Activated naive CD8-positive, alpha-beta T cell treated with anti-CD3 and anti-CD28 coated beads for 36 hours (primary cell): ENCODE results near the gene CHRNB2. TPM values are rescaled to one million over a fixed set of nuclear protein-coding genes. Genes with fewer than 3 reads are reported as not detected.
"Not testable (repeated sequence)": the region's sequence is repeated elsewhere in the genome, so short reads cannot be mapped to it uniquely, and the experiment has no call there.

Experiments used
- DNase-seq: peaks from one replicate; pipeline ENCODE4 v3.0.0; 2021
- H3K27ac Mint-ChIP-seq: one replicate; pipeline ENCODE4 v1.8.0; 2022; ENCODE audit warnings: mild to moderate bottlenecking, moderate library complexity, mixed read lengths
- H3K27me3 Mint-ChIP-seq: one replicate; pipeline ENCODE4 v1.8.0; 2022; ENCODE audit warnings: mild to moderate bottlenecking, mixed read lengths
- H3K36me3 Mint-ChIP-seq: one replicate; pipeline ENCODE4 v1.8.0; 2021; ENCODE audit warnings: mild to moderate bottlenecking, mixed read lengths
- H3K4me1 Mint-ChIP-seq: one replicate; pipeline ENCODE4 v1.8.0; 2021; ENCODE audit warnings: mixed read lengths
- H3K4me3 Mint-ChIP-seq: one replicate; pipeline ENCODE4 v1.8.0; 2022; ENCODE audit warnings: mild to moderate bottlenecking, moderate library complexity, mixed read lengths
- H3K9me3 Mint-ChIP-seq: one replicate; pipeline ENCODE4 v1.8.0; 2022; ENCODE audit warnings: mixed read lengths
- total RNA-seq, 2 experiments: library from RNA; stranded (reverse); gene quantifications; one replicate each; pipeline ENCODE4 v1.2.3, GENCODE V29; 2021

The CHRNB2 gene, protein sequence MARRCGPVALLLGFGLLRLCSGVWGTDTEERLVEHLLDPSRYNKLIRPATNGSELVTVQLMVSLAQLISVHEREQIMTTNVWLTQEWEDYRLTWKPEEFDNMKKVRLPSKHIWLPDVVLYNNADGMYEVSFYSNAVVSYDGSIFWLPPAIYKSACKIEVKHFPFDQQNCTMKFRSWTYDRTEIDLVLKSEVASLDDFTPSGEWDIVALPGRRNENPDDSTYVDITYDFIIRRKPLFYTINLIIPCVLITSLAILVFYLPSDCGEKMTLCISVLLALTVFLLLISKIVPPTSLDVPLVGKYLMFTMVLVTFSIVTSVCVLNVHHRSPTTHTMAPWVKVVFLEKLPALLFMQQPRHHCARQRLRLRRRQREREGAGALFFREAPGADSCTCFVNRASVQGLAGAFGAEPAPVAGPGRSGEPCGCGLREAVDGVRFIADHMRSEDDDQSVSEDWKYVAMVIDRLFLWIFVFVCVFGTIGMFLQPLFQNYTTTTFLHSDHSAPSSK
- total RNA-seq, result not detected

DNA sequence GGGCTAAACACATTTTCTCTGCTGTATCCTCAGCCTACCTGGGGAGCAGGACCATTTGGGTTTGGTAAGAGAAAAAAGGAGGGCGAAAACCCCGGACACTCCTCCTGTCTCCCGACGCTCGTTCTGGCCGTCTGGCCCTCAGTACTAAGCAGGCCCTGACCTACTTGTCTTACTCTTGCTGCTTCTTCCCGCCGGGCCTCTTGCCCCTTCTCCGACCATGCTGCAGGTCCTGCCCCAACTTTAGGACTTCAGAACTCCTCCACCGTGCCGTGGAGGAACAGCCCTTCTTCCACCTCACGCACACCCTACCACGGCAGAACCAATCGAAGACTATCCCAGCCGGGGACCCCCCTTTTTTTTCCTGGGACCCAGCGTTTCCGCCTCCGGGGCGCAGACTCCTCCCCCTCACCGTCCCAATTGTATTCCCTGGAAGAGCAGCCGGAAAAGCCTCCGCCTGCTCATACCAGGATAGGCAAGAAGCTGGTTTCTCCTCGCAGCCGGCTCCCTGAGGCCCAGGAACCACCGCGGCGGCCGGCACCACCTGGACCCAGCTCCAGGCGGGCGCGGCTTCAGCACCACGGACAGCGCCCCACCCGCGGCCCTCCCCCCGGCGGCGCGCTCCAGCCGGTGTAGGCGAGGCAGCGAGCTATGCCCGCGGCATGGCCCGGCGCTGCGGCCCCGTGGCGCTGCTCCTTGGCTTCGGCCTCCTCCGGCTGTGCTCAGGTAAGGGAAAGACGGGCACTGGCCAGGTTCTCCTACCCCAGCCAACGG, at the start of gene CHRNB2:
TSS of gene CHRNB2 (plus strand) at position 393 of the 771 bp plus-strand sequence. CDS start at position 660, 267 bp downstream.
- H3K9me3 Mint-ChIP-seq, result no peaks in the 10 kb centered on the region
- no peaks in the 10 kb centered on the region for H3K36me3 Mint-ChIP-seq
- DNase-seq, result peak; percentile 82
- H3K27me3 Mint-ChIP-seq, result peaks cover 38% of the 10 kb centered on the region
- H3K4me3 Mint-ChIP-seq, result peak within 1 kb of the TSS; percentile 37
- H3K27ac Mint-ChIP-seq, result no peak within 1 kb of the TSS
- H3K4me1 Mint-ChIP-seq, result peaks cover 3% of the 10 kb centered on the region

DNA sequence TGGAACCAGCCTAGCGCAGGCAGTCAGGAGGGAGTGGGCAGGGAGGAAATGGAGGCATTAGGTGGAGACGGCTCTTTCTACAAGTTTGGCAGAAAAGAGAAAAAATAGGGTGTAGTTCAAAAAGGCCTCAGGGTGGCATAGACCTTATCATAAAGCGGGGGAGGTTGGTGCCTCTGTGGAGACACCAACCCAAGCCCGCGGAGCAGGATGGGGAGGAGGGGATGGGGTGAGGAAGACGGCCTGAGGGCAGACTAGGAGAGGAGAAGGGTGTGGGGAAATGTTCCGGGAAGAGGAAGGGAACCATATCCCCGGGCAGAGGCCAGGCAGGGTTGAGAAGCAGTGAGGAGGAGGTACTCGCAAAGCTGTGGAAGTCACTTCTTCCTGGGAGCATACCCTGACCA, 48.0 kb upstream of the CHRNB2 start:
- Mint-ChIP-seq H3K27ac (no peak overlapping the region), H3K9me3 (no peaks in the 10 kb centered on the region), H3K4me3 (no peak overlapping the region), H3K27me3 (no peaks in the 10 kb centered on the region), H3K4me1 (peaks cover 3% of the 10 kb centered on the region), H3K36me3 (no peaks in the 10 kb centered on the region)
- DNase-seq, result no peak

DNA sequence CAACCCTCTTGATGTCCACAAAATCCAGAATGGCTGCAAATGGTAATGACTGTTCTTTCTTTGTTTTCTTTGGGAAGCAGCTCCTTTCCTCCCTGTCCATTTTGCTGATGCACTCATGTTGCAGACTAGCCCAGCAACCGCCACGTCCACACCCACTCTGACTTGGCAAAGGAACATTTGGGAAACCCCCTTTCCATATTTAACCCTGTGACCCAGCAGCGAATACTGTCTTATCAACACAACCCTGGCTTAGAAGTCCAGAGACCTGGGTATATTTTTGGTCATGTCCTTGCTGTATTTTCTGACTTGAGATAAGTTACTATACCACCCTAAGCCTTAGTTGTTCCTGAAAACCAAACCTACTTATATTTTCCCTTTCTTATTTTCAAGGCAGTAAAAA, 47.2 kb upstream of the CHRNB2 start:
- Mint-ChIP-seq H3K36me3 (no peaks in the 10 kb centered on the region), H3K27me3 (no peaks in the 10 kb centered on the region), H3K4me1 (peaks cover 3% of the 10 kb centered on the region), H3K9me3 (no peaks in the 10 kb centered on the region), H3K4me3 (no peak overlapping the region), H3K27ac (no peak overlapping the region)
- DNase-seq, result no peak

DNA sequence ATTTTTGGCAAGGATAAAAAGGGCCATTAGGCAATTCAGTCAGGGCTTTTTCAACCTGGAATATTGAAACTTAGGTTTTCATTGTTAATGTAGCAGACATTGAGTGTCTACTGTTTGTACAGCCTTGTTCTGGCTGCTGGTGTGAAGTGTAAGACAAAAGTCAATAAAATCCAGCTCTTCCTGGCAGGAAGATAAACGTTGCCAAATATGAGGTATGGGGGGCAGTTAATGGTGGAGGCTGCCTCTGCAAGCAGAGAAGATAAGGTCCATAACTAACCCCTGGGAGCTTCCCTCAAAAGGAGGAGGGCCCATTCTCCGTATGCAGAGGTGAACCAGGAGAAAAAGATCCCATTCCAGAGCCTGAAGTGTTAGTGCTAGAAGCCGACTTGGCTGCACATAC, 45.9 kb upstream of the CHRNB2 start:
- peaks cover 3% of the 10 kb centered on the region for H3K4me1 Mint-ChIP-seq
- H3K9me3 Mint-ChIP-seq, result no peaks in the 10 kb centered on the region
- no peaks in the 10 kb centered on the region for H3K27me3 Mint-ChIP-seq
- no peak overlapping the region for H3K4me3 Mint-ChIP-seq
- no peak for DNase-seq
- no peak overlapping the region for H3K27ac Mint-ChIP-seq
- H3K36me3 Mint-ChIP-seq, result no peaks in the 10 kb centered on the region

DNA sequence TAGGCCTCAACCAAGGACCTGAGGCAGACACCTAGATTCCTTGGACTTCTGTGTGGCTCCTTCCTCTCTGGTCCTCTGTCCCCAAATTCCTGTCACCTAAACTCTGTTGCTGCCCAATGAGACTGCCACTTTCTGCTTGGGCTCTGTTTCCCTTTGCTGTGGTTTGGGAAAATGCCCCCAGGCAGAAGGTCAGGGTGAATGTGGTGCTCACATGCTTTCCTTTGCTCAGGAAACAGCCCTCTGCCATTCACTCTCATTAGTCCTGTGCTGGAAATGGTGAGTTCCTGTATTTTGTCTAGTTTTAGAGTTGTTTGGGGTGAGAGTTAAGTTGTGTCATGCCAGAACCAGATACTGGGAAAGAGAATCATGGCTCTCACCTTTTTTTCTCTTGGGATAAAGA, 42.7 kb upstream of the CHRNB2 start:
- Mint-ChIP-seq H3K27me3 (peaks cover 3% of the 10 kb centered on the region), H3K9me3 (no peaks in the 10 kb centered on the region), H3K4me1 (peaks cover 3% of the 10 kb centered on the region), H3K4me3 (no peak overlapping the region), H3K27ac (no peak overlapping the region), H3K36me3 (no peaks in the 10 kb centered on the region)
- DNase-seq, result no peak

DNA sequence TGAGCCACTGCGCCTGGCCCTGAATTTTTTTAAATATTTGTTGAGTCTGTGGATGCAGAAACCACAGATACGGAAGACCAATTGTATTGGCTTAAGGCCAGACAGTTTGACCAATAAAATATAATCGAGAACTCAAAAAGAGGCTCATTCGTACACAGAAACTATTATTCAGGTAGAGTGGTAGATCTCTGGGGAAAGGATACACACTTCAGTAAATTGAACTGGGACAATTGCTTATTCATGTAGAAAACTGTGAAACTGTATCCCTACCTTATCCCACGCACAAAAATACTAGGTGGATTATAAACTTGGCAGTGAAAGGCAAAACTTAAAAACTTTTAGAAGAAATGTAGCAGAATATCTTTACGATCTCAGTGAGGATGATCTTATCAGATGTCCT, 40.4 kb upstream of the CHRNB2 start:
- Mint-ChIP-seq H3K4me1 (no peaks in the 10 kb centered on the region), H3K4me3 (no peak overlapping the region), H3K36me3 (no peaks in the 10 kb centered on the region), H3K27ac (no peak overlapping the region), H3K9me3 (no peaks in the 10 kb centered on the region), H3K27me3 (peaks cover 3% of the 10 kb centered on the region)
- DNase-seq, result no peak

DNA sequence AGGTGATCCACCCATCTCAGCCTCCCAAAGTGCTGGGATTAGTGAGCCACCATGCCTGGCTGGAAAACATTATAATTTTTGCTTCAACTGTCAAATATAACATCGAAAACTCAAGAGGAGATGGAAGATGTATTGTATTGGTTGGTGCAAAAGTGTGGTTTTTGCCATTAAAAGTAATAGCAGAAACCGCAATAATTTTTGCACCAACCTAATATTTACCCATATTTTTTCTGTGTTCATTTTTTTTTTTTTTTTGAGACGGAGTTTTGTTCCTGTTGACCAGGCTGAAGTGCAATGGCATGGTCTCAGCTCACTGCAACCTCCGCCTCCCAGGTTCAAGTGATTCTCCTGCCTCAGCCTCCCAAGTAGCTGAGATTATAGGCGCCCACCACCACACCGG, 38.3 kb upstream of the CHRNB2 start:
- no peak overlapping the region for H3K4me3 Mint-ChIP-seq

DNA sequence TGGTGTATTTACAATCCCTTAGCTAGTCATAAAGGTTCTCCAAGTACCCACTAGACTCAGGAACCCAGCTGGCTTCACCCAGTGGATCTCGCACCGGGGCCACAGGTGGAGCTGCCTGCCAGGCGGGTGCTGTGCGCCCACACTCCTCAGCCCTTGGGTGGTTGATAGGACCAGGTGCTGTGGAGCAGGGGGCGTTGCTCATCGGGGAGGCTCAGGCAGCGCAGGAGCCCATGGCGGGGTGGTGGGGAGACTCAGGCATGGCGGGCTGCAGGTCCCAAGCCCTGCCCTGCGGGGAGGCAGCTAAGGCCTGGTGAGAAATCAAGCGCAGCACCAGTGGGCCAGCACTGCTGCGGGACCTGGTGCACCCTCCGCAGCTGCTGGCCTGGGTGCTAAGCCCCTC, 35.6 kb upstream of the CHRNB2 start:
- not testable (repeated sequence) for H3K9me3 Mint-ChIP-seq, H3K27me3 Mint-ChIP-seq, H3K36me3 Mint-ChIP-seq, H3K4me3 Mint-ChIP-seq, H3K27ac Mint-ChIP-seq, DNase-seq, H3K4me1 Mint-ChIP-seq

More for the DNA sequence above, 38.3 kb upstream of the CHRNB2 start:
- Mint-ChIP-seq H3K9me3 (no peaks in the 10 kb centered on the region), H3K27me3 (peaks cover 3% of the 10 kb centered on the region), H3K4me1 (no peaks in the 10 kb centered on the region), H3K27ac (no peak overlapping the region), H3K36me3 (no peaks in the 10 kb centered on the region)
- DNase-seq, result no peak

DNA sequence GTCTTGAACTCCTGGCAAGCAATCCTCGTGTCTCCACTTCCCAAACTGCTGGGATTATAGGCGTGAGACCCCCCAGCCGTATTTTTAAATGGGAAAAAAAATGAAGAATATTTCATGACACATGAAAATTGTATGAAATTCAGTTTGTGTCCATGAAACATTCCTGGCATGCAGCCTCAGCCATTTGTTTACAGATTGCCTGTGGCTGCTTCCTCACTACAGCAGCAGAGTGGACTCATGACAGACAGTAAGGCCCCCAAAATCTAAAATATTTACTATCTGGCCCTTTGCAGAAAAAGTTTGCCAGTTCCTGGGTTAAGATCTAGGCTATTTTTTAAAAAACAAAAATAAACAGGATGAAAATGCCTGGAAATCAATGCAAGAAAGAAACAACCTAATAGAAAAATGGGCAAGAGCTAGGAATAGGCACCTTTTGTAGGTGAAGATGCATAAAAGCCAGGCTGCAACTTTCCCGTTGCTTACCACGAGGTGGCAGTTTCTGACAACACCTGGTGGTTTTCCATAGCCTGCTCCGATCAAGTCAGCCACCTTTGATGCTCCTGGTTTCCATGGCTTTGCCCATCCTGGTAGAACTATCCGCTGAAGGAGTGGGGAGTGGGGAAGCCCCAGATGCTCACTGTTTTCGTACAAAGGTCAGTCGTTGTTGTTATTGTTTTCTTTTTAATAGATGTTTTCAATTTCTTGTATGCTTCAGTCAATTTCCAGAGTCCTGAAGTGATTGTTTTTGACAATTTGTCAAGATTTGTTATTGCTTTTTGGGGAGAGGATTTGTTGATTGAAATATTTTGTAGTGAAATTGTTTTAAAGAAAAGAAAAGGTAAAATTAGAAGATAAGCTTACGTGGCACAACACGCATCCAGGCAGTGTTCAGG, 33.4 kb upstream of the CHRNB2 start:
- no peak for DNase-seq
- Mint-ChIP-seq H3K4me1 (no peaks in the 10 kb centered on the region), H3K4me3 (no peak overlapping the region)

DNA sequence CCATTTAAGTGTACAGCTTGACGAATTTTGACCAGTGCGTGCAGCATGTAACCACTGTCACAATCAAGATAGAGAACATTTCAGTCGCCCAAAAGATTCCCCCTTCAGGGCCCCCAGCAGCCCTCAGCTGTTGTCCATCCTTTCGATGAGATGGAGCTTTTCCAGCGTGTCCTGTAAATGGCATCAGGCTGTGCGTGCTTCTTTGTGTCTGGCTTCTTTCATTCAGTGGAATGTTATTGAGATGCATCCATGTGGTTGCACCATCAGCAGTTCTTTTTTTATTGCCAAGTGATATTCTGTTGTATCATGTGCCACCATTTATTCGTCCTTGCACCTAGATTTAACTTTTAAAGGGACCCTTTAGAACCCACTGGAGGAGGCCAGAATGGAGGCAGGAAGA, 31.0 kb upstream of the CHRNB2 start:
- Mint-ChIP-seq H3K36me3 (no peaks in the 10 kb centered on the region), H3K27me3 (peaks cover 4% of the 10 kb centered on the region), H3K4me3 (no peak overlapping the region), H3K9me3 (no peaks in the 10 kb centered on the region), H3K4me1 (no peaks in the 10 kb centered on the region), H3K27ac (no peak overlapping the region)
- no peak for DNase-seq

More for the DNA sequence above, 33.4 kb upstream of the CHRNB2 start:
- no peaks in the 10 kb centered on the region for H3K36me3 Mint-ChIP-seq
- H3K27me3 Mint-ChIP-seq, result peaks cover under 1% of the 10 kb centered on the region
- no peak overlapping the region for H3K27ac Mint-ChIP-seq
- H3K9me3 Mint-ChIP-seq, result no peaks in the 10 kb centered on the region

DNA sequence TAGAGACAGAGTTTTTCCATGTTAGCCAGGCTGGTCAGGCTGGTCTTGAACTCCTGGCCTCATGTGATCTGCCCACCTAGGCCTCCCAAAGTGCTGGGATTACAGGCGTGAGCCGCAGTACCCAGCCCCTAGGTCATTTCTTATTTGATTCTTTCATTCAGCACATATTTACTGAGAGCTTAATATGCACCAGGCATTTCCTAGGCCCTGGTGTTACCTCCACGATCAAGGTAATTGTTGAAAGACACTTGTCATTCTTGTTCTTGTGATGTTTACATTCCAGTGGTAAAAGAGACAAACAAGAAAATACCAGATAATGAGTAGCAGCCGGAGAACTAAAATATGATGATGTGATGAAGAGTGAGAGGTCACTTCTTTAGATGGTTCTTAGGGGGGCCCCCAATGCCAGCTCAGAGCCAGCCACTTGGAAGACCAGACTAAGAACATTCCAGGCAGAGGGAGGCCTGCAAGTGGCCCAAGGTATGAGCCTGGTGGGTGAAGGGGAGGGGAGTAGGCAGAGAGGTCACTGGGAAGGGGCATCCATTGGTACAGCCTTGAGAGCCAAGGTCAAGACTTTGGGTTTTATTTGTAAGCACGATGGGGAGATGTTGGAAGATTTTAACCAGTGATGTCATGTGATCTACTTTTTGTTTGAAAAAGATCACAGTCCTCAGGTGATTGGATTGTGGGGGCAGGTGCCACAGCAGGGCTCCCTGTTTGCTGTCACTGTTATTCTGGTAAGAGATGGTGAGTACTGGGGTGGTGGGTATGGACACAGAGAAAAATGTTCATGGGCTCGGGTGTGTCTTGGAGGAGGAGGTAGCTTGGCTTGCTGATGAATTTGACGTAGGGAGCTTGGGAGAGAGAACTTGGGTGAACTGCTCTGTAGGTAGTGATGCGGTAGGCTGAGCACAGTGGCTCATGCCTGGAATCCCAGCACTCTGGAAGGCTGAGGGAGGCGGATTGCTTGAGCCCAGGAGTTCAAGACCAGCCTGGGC, 27.8 kb upstream of the CHRNB2 start:
- no peak for DNase-seq
- Mint-ChIP-seq H3K4me3 (no peak overlapping the region), H3K9me3 (no peaks in the 10 kb centered on the region), H3K27ac (no peak overlapping the region), H3K4me1 (no peaks in the 10 kb centered on the region), H3K27me3 (peaks cover 4% of the 10 kb centered on the region), H3K36me3 (no peaks in the 10 kb centered on the region)

DNA sequence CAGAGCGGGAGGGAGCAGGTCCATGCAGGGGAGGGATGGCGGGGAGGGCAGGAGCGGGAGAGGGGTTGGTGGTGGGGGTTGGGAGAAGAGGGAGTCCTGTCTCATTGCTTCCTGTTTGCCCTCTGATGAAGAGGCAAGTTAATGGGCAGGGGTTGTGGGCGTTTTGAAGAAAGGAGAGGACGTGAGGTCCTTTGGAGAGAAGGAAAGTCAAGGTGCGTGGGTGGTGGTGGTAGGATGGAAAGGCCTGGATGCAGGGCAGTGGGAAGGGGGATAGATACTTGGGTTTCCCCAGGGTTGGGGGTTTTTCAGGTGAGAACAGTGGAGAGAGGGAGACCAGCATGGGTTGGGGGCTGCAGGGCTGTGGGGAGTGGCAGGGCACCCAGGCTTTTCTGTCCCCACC, 26.3 kb upstream of the CHRNB2 start:
- no peaks in the 10 kb centered on the region for H3K9me3 Mint-ChIP-seq
- no peaks in the 10 kb centered on the region for H3K36me3 Mint-ChIP-seq
- H3K27me3 Mint-ChIP-seq, result peaks cover 4% of the 10 kb centered on the region
- no peak for DNase-seq
- no peak overlapping the region for H3K4me3 Mint-ChIP-seq
- H3K27ac Mint-ChIP-seq, result no peak overlapping the region
- H3K4me1 Mint-ChIP-seq, result no peaks in the 10 kb centered on the region

DNA sequence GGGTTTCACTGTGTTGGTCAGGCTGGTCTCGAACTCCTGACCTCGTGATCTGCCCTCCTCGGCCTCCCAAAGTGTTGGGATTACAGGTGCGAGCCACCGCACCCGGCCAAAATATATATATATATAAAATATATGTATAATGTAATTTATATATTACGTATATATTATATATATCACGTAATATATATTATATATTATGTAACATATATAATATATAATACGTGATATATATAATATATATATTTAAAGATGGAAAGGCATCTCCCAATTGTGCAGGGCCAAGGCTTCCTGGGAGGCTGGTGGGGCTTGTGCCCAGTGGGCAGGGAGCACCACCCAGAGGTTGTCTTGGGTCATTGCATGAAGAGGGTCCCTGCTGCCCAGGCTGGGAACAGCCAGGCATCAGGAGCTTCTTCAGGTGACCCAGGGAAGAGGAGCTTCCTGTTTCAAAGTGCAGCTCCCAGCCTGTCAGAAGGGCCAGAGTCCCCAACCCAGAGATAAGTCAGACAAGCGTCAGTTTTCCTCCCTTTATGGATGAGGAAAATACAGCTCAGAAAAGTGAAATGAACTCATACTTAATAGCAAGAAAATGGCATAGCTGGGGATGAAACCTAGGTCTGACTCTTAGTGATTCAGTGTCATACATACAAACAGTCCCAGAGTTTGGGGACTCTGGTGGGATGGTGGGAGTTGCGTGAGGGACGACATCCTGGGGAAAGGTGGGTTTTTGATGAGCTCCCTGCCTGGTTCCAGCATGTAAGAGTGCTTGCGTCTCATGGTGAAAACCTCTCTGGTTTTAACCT, 21.1 kb upstream of the CHRNB2 start:
- H3K4me1 Mint-ChIP-seq, result peaks cover 8% of the 10 kb centered on the region
- no peak overlapping the region for H3K27ac Mint-ChIP-seq
- H3K9me3 Mint-ChIP-seq, result no peaks in the 10 kb centered on the region
- no peak overlapping the region for H3K4me3 Mint-ChIP-seq
- peak; percentile 63 for DNase-seq
- no peaks in the 10 kb centered on the region for H3K27me3 Mint-ChIP-seq
- H3K36me3 Mint-ChIP-seq, result peaks cover 5% of the 10 kb centered on the region
